GM21529 (cell line): ENCODE data around the gene OR51Q1.

ENCODE experiments used
- ATAC-seq: cut with Tn5 transposase; IDR thresholded peaks from one replicate; pipeline ENCODE4 v1.9.1; 2021; ENCODE audit not compliant: unreplicated experiment

Gene OR51Q1, protein sequence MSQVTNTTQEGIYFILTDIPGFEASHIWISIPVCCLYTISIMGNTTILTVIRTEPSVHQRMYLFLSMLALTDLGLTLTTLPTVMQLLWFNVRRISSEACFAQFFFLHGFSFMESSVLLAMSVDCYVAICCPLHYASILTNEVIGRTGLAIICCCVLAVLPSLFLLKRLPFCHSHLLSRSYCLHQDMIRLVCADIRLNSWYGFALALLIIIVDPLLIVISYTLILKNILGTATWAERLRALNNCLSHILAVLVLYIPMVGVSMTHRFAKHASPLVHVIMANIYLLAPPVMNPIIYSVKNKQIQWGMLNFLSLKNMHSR

DNA sequence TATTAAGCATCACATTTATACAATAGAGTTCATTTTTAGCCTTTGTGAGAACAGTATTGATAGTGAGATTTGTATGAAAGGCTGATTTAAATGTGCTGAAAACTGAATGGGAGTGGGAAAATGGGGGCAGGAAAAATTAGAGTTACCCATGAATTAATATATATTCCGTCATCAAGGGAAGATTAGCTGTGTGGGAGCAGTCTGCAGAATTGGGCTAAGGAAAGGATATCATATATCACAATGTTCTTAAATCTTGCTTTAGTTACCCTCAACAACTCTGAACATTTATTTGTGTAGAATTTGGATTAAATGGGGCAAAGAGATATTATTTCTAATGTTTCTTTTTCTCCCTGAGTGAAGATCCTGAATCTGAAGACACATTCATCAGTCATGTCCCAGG, at the start of gene OR51Q1:
TSS of gene OR51Q1 (plus strand) at position 301 of the 400 bp plus-strand sequence. CDS start at position 391, 90 bp downstream.
- no peak for ATAC-seq

DNA sequence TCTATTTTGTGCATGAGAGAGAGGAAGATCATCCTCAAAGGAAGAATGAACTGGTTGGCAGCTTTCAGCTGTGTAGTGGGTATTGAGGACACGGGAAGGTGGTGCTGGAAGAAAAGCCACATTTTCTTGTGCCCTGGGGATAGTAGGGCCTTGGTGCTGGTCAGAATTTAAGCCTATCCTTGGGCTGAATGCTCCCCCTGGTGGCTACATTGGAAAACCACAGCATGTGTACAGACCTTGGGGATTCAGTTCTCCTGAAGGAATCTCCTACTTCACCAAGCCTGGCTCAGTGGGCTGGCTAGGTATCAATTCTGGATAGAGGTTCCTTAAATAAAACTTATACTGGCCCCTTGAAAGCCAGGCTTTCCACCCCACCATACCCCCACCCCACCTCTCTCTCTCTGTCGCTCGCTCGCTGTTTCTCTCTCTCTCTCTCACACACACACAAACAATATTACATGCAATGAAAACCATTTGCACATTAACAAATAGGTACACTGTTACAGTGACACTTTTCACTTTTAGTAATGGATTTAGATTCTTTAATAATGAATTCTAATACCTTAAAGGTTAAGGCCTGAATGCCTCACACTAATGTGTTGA, 41.1 kb upstream of the OR51Q1 start:
- peak; percentile 82 for ATAC-seq

DNA sequence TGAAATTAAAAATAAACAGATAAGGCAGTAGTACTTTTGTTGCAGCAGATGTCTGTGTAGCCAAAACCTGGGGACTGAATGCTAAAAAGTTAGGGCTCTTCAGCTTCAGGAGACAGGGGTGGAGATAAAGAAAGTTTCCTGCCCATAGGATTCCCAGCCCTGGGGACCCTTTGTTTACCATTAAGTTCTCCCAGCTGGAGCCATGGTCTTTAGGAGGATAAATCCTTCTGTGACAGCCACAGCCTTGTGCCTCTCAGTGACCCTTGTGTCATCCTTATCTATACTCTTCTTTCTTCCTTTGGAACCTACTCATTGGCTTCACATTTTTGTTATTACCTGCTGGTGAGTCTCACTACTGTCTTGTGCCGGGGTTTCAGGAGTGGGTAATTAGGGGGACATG, 38.3 kb upstream of the OR51Q1 start, which contains the start of gene OR51M1:
TSS of gene OR51M1 (plus strand) at position 237 of the 400 bp plus-strand sequence. CDS start 5,587 bp downstream, outside the sequence.
- ATAC-seq, result no peak

DNA sequence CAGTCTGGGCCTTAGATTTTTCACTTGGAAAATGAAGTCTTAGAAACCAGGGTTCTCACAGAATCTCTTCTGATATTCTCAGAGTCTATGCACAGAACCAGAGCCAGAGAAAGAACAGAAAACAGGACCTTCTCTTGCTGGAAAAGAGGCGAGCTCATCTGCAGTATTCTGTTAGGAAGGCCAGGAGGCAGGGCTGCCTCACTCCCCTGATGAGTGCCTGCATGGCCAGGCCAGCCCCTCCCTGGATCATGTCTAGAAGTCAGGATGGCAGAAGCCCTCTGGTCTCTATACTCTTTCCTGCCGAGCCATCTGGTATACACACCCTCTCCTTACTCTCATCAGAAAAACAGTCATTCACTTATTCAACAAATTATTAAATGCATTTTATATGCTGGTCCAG, 37.6 kb upstream of the OR51Q1 start:
- ATAC-seq, result no peak

DNA sequence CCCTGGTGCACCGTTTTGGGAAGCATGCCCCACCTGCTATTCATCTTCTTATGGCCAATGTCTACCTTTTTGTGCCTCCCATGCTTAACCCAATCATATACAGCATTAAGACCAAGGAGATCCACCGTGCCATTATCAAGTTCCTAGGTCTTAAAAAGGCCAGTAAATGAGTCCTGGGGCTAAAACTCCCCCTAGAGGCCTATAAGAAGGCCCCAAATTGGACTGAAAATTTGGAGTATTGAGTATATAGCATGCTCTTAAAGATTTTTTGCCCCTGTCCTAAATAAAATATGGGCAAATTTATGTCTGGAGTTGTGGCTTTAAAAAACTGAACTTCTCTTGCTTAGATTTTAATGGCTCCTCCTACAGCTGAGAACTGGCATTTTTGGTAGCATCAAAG, 31.7 kb upstream of the OR51Q1 start:
- ATAC-seq, result no peak

DNA sequence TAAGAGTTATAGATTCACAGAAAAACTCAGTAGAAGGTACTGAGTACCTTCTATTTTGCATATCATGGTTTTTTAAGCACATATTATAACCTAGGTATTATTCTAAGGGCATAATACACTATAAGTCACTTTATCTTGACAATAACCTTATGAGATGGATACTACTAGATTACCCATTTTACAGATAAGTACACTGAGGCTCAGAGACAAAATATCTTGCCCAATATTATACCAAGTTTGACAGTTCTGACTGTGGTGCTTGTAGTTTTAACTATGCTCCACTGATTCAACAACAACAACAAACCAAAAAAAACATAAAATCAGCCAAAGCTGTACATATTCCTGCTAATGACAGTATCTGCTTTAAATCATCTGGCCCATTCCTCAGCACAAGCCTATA, 27.8 kb upstream of the OR51Q1 start:
- ATAC-seq, result no peak

DNA sequence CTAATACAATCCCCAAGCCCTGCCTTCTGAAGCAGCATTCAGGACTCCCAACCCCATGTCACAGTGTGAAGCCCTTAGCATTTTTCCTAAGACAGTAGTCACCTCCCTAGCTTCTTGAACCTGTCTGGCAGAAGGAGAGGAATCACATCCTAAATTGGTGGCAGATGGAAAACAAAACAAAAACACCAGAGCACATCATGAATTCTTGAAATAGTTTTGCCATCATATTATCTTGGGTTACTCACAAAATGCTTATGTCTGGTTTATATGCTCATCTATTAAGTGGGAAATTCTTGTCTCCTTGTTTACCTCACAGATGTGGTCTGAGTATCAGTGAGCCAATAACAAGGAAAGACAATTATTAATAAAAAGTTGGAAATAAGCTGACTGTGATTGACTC, 23.0 kb upstream of the OR51Q1 start:
- ATAC-seq, result no peak

DNA sequence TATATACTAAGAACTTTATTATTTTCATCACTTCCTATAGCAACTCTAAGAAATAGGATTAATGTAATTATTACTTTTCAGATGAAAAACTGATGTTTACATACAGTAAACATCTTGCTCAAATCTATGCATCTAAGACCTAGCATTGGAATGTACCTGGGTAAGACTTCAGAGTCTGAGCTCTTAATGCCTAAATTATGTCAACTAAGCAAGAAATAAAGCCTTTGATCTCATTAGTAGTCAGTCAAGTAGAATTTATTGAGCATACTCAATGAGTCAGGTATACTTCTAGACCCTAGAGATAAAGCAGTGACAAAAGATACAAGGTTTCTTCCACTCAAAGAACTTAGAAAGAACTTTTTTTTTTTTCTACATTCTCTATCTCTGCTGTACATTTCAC, 16.7 kb upstream of the OR51Q1 start:
- no peak for ATAC-seq

DNA sequence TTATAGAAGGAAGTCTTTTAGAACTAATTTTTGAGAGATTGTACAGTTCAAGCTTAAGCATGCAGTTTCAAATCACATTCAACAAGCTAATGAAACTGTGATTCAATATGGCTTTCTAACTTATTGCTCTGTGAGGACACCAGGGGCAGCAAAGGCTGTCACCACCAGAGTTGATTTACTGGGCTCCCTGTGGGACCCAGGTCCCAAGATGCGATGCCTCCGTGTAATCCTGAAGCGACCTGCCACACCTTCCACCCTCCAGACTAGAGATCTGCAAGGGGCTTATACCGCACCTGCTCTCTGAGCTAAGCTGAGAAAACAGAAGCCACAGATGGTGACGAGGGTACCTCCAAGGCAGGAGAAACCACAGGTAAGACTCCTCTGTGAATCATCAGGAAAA, 918 bp upstream of the OR51Q1 start:
- no peak for ATAC-seq

DNA sequence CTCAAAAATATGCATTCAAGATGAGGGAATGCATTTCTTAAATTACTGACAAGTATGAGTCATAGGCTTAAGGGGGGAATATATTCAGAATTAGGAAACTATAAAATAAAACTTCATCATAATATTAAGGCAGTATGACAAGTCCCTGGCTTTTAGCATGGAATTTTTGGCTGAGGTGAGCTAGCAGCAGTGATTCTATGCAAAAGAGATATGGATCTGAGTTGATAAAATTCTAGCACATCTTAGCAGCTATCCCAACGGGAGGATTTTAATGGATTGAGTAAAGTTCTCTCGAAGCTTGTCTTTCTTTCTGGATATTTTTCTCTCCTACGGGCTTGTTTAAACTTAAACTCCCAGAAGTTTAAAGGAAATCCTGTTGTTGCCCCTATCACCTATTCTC, 1.2 kb downstream of the OR51Q1 start:
- ATAC-seq, result no peak

DNA sequence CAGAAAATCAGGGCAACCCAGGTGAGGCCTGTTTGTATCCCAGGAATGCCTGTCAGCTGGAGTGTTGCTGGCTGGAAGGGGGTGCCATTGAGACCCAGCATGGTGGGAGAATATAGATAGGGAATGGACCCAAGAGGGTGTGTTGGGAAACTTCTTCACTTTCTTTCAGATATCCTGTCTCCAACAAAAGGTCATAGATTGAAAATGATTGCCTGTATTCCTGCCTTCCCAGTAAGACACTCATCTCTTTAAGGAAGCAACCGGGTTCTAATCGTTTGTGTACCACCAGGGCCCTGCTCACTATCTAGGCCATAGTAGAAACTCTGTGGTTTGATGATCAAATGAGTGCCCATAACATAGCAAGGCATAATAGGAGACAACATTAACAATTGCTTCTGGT, 19.5 kb downstream of the OR51Q1 start, which contains the start of gene OR51I1:
TSS of gene OR51I1 (minus strand) at position 101 of the 400 bp plus-strand sequence. CDS start at position 101, 0 bp downstream.
- no peak for ATAC-seq

DNA sequence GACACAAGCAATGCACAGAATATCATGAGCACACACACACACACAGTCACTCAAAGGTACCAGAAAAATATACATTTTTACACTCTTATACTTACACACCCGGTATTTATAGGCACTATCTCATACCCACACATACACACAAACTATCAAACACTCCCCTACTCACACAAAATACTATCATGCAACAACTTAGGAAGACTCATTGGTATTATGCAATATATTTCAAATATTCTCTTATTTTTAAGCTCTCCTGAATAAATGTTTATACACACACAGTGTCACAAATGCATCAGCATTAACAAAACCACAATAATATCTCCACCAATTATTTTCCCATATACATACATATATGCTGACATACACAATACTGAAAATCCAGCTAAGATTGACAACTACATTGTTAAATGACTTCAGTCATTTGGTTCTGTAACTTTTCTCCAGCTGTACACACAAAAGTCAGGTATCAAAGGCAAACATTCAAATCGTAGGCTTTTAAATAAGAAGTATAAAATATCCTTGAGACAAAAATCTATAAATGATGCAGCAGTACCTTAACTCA, 22.0 kb downstream of the OR51Q1 start:
- ATAC-seq, result no peak

DNA sequence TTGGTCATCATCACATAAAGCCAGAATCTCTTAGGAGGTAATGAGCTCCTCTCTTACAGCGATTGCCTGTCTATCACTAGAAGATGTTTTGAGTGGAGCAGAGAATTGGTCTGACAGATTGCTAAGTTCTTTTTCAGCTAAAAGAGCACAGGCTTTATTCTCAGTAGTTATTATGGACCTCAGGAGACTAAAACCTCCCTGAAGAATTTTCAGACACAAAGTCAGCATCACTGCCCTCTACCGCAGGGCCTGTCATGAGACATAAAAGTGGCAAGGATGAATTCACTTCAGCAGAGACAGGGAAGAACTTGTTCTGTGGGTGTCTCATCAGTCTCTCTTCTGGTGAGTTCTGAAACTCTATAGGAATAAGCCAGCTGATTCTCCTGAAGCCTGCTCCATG, 27.1 kb downstream of the OR51Q1 start, which contains the start of gene OR51I2:
TSS of gene OR51I2 (plus strand) at position 301 of the 400 bp plus-strand sequence. CDS start 4,166 bp downstream, outside the sequence.
- ATAC-seq, result no peak

DNA sequence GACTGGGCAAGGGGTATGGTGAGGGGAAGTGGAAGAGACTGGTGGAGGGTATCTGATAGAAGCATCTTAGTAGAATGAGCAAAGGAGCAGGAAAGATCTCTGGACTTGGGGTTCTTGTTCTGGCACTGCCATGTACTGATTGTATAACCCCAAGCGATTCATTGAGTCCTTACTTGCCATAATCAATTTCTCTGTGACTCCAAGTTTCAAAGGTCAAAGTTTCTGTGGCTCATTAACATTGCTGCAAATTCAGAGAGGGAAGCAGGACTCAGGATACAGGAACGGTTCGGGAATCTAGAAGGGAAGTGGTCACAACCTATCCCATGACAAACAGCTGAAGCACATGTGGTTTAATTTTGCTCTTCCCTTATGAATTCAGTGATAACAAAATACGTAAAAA, 27.5 kb downstream of the OR51Q1 start:
- ATAC-seq, result no peak

DNA sequence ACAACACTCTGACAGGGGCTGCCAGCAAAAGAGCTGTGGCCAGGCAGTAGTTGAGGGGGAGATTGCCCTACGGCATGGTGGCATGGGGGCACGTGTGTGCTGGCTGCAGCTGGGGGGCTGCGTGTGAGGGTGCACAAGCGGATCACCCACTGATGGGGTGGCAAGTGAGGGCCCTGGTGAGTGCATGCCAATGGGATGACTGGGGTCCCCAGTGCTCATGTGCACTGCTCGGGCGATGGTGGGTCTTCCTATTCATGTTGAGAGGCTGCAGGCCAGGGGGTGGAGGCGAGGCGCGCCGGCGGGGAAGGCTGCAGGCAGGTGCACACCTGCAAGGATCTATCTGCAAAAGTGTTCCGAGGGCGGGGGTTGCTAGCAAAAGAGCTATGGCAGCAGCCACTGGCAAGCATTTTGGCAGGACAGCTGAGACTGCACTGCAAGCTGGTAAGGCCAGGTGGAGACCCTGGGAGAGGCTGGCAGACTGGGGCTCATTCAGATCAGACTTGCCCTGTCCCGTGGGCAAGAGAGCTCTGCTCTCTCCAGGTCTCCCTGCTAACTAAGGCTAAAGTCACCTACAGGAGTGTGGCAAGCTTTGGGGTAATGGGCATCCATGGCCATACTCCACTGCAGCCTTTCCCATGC, 39.2 kb downstream of the OR51Q1 start:
- no peak for ATAC-seq

DNA sequence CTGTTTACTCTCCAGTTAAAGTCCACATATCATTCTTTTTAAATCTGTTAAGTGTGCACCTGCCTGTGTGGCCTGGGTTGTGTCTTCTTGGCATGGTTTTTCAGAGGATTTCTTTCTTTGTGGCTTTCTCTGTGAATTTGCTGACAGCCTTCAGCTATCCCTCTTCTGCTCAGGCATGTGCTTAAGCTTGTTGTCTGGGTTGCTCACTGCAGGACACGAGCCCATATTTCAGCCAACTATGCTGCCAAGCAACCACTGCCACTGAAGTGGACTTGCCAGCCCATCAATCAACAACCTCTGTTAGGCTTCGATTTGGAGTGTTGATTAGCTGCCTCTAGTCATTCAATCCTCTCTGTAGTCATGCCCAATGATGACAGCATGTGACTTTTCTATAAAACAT, 45.6 kb downstream of the OR51Q1 start:
- ATAC-seq, result no peak
